ENCODE measurements around the gene DNTT.
"Not testable (repeated sequence)": the region's sequence is repeated elsewhere in the genome, so short reads cannot be mapped to it uniquely, and the experiment has no call there.

Gene DNTT

GRCh38 chr10:96297486-96297885 lies 6.7 kb upstream of the DNTT start:
- no peak for TF ChIP-seq CTCF (IDR thresholded peaks at IDR 0.05; ENCODE audit: low read depth, low read length)
- DNase-seq (ENCODE audit: extremely low read depth, low read depth): no peak

GRCh38 chr10:96298362-96298761 lies 5.9 kb upstream of the DNTT start:
- TF ChIP-seq CTCF (IDR thresholded peaks at IDR 0.05; ENCODE audit: low read depth, low read length): no peak
- DNase-seq (ENCODE audit: extremely low read depth, low read depth): no peak

- no peak for TF ChIP-seq CTCF (IDR thresholded peaks at IDR 0.05; ENCODE audit: low read depth, low read length)
- DNase-seq (ENCODE audit: extremely low read depth, low read depth): no peak
Observed at GRCh38 chr10:96299383-96299782, 4.9 kb upstream of the DNTT start.

GRCh38 chr10:96301616-96302015 lies 2.6 kb upstream of the DNTT start:
- DNase-seq (ENCODE audit: extremely low read depth, low read depth): no peak
- no peak for TF ChIP-seq CTCF (IDR thresholded peaks at IDR 0.05; ENCODE audit: low read depth, low read length)

GRCh38 chr10:96305019-96305418 lies 785 bp downstream of the DNTT start:
- no peak for DNase-seq (ENCODE audit: extremely low read depth, low read depth)
- TF ChIP-seq CTCF (IDR thresholded peaks at IDR 0.05; ENCODE audit: low read depth, low read length): no peak

- no peak for DNase-seq (ENCODE audit: extremely low read depth, low read depth)
- no peak for TF ChIP-seq CTCF (IDR thresholded peaks at IDR 0.05; ENCODE audit: low read depth, low read length)
Observed at GRCh38 chr10:96306516-96306915, 2.3 kb downstream of the DNTT start.

- not testable (repeated sequence) for DNase-seq (ENCODE audit: extremely low read depth, low read depth)
Observed at GRCh38 chr10:96308854-96309253, 4.6 kb downstream of the DNTT start.

- no peak for TF ChIP-seq CTCF (IDR thresholded peaks at IDR 0.05; ENCODE audit: low read depth, low read length)
- DNase-seq (ENCODE audit: extremely low read depth, low read depth): no peak
Observed at GRCh38 chr10:96309628-96310320, 5.5 kb downstream of the DNTT start.

Measured in AG09319 (cell line).